Pancreas (tissue), 10 donors: ENCODE data around the gene RANBP1. TPM values are rescaled to one million over a fixed set of nuclear protein-coding genes. Genes with fewer than 3 reads are reported as not detected.

ENCODE experiments used
- ATAC-seq, 4 donors: fragments of 200-7000 bp; cut with Tn5 transposase; one replicate each; pipeline versions ENCODE4 v1.8.0 to v1.9.1; 2020; ENCODE audit warnings: mild to moderate bottlenecking in 4 of 4, moderate library complexity in 4 of 4
- DNase-seq, 6 donors: peaks; one replicate each; pipeline ENCODE4 v3.0.0-alpha.2; 2020
- FAIRE-seq: peaks from 2 replicates; lab custom pipeline; 2012; peaks lifted over from hg19 to GRCh38; lab: Jason Lieb, UNC
- H3K27ac ChIP-seq, 4 donors: fragments of 200-600 bp; sonication (generic); 1 replicate in 3 of 4; 2 replicates in 1 of 4; pipeline versions ENCODE4 v1.5.0 to v1.8.0; 2020
- H3K27me3 ChIP-seq, 4 donors: fragments of 200-600 bp; one replicate each; pipeline ENCODE4 v1.8.0; 2021
- H3K36me3 ChIP-seq, 3 donors: fragments of 200-600 bp; sonication (generic) in 1 of 3; one replicate each; pipeline versions ENCODE4 v1.5.0 to v1.8.0; 2020 to 2021
- H3K4me1 ChIP-seq, 3 donors: fragments of 200-600 bp; one replicate each; pipeline ENCODE4 v1.8.0; 2021
- H3K4me3 ChIP-seq, 4 donors: fragments of 200-600 bp; sonication (generic) in 2 of 4; one replicate each; pipeline versions ENCODE4 v1.5.0 to v1.8.0; 2020 to 2021
- H3K9me3 ChIP-seq, 4 donors: fragments of 200-600 bp; one replicate each; pipeline ENCODE4 v1.8.0; 2021
- CTCF ChIP-seq, 4 donors: fragments of 200-600 bp; sonication (generic) in 3 of 4; IDR thresholded peaks; one replicate each; pipeline versions ENCODE4 v1.5.0 to v1.8.0; 2021; ENCODE audit warnings: antibody characterized with exemption in 4 of 4
- WGBS, 2 donors: extraction: QIAGEN DNeasy Blood & Tissue Kit; methylation state at CpG; one replicate each; pipeline ENCODE4 v1.1.7; 2013; 5-methylcytosine and 5-hydroxymethylcytosine counted together
- intact Hi-C, 3 donors: fragments of 100-400 bp; cut with DNase I; formaldehyde crosslinking; loops; one replicate each; pipeline versions ENCODE4 v1.11.1 to v1.14.2; 2022
- polyA plus RNA-seq, 2 donors: library from polyadenylated mRNA; stranded (reverse); fragments of 200-250 nt; gene quantifications; one replicate each; pipeline ENCODE4 v1.2.3, GENCODE V29; 2013
- total RNA-seq, 6 donors: library from RNA; stranded (reverse); fragmentation: NEBNext Ultra II Directional in 4 of 6; extraction: Animal tissue kit (Norgen Biotek cat#: 25700) in 4 of 6; gene quantifications; one replicate each; pipeline versions ENCODE4 v1.2.1 to v1.2.4, GENCODE V29; 2021 to 2023
- donor health status: healthy with polysubstance abuse.
- donor health status: DM: no; HTN: no; CAD: no; lungs with moderate emphysema.
- donor health status: DM: no; HTN: no; CAD: no.
- donor health status: control.
- donor health status: control.
- donor health status: Bipolar disorder and iron deficiency.
- donor health status: DM: yes; HTN: yes; CAD: no.
- donor health status: DM: no; HTN: no; CAD: no.
- donor health status: DM: no; HTN: no; CAD: no.
- donor health status: DM: yes; HTN: yes; CAD: no.

Gene RANBP1
- total and polyA plus RNA-seq, 8 donors = 25.1 to 44.0 (median 34.3) TPM

GRCh38 chr22:20142711-20143621 lies 27.1 kb downstream of the RANBP1 start:
- Histone ChIP-seq H3K36me3 (no peaks in the 10 kb centered on the region), H3K27ac (no peak overlapping the region), H3K27me3 (no peaks in the 10 kb centered on the region), H3K9me3 (no peaks in the 10 kb centered on the region), H3K4me1 (no peaks in the 10 kb centered on the region), H3K4me3 (no peak overlapping the region)
- intact Hi-C loops = loop anchor here in 1 of 3 donors (10.0 kb wide), 1 partner anchor 112 kb away; no protein-coding TSS in a partner anchor
- peak in 1 of 6 donors; percentile 73 for DNase-seq
- 93% methylated on average over 58 to 65 of the region's 65 CpGs for WGBS, 2 donors
- no peak for TF ChIP-seq CTCF (IDR thresholded peaks at IDR 0.05)
- no peak for ATAC-seq
- no peak for FAIRE-seq

- no peaks in the 10 kb centered on the region for H3K27me3 ChIP-seq
- no peak overlapping the region for H3K27ac ChIP-seq
- TF ChIP-seq CTCF (IDR thresholded peaks at IDR 0.05) = no peak
- WGBS, 2 donors = 85 to 90% methylated on average over 19 of the region's 19 CpGs
- no peaks in the 10 kb centered on the region for H3K36me3 ChIP-seq
- no peak overlapping the region for H3K4me3 ChIP-seq
- DNase-seq (no peak), ATAC-seq (no peak), FAIRE-seq (no peak)
- intact Hi-C loops = loop anchor here in 1 of 3 donors (10.0 kb wide), 1 partner anchor 111 kb away; no protein-coding TSS in a partner anchor
- no peaks in the 10 kb centered on the region for H3K9me3 ChIP-seq
- no peaks in the 10 kb centered on the region for H3K4me1 ChIP-seq
Measured at GRCh38 chr22:20143883-20144665, 28.2 kb downstream of the RANBP1 start.

- no peak overlapping the region for H3K4me3 ChIP-seq
- 89 to 90% methylated on average over 21 to 22 of the region's 22 CpGs for WGBS, 2 donors
- H3K36me3 ChIP-seq = no peaks in the 10 kb centered on the region
- H3K27ac ChIP-seq = no peak overlapping the region
- no peak for TF ChIP-seq CTCF (IDR thresholded peaks at IDR 0.05)
- DNase-seq = no peak
- no peaks in the 10 kb centered on the region for H3K9me3 ChIP-seq
- FAIRE-seq = no peak
- intact Hi-C loops = loop anchor here in 1 of 3 donors (10.0 kb wide), 1 partner anchor 109 kb away; no protein-coding TSS in a partner anchor
- no peak for ATAC-seq
- no peaks in the 10 kb centered on the region for H3K27me3 ChIP-seq
- no peaks in the 10 kb centered on the region for H3K4me1 ChIP-seq
Measured at GRCh38 chr22:20145206-20145831, 29.4 kb downstream of the RANBP1 start.

GRCh38 chr22:20145832-20146223 lies 29.9 kb downstream of the RANBP1 start:
- no peak for DNase-seq
- no peak for TF ChIP-seq CTCF (IDR thresholded peaks at IDR 0.05)
- no peaks in the 10 kb centered on the region for H3K4me1 ChIP-seq
- no peak for FAIRE-seq
- no peaks in the 10 kb centered on the region for H3K9me3 ChIP-seq
- no peaks in the 10 kb centered on the region for H3K27me3 ChIP-seq
- H3K4me3 ChIP-seq = no peak overlapping the region
- intact Hi-C loops = loop anchor here in 1 of 3 donors (10.0 kb wide), 1 partner anchor 109 kb away; no protein-coding TSS in a partner anchor
- no peaks in the 10 kb centered on the region for H3K36me3 ChIP-seq
- H3K27ac ChIP-seq = no peak overlapping the region
- no peak for ATAC-seq
- 93 to 95% methylated on average over 18 to 21 of the region's 21 CpGs for WGBS, 2 donors
